C4-2B (cell line): ENCODE data around the gene GPR148.
A peak's percentile ranks its signal among the peaks of the same experiment; 100 is the strongest.

ENCODE experiments used
- ZFX ChIP-seq: fragments of 450-650 bp; IDR thresholded peaks from 2 replicates; pipeline ENCODE4 v1.6.1; 2017
- TF ChIP-seq, protein P1 (sequence below): fragments of 450-650 bp; conservative IDR thresholded peaks from 2 replicates; pipeline ENCODE4 v1.5.1; 2017; ENCODE audit warnings: mild to moderate bottlenecking

DNA sequence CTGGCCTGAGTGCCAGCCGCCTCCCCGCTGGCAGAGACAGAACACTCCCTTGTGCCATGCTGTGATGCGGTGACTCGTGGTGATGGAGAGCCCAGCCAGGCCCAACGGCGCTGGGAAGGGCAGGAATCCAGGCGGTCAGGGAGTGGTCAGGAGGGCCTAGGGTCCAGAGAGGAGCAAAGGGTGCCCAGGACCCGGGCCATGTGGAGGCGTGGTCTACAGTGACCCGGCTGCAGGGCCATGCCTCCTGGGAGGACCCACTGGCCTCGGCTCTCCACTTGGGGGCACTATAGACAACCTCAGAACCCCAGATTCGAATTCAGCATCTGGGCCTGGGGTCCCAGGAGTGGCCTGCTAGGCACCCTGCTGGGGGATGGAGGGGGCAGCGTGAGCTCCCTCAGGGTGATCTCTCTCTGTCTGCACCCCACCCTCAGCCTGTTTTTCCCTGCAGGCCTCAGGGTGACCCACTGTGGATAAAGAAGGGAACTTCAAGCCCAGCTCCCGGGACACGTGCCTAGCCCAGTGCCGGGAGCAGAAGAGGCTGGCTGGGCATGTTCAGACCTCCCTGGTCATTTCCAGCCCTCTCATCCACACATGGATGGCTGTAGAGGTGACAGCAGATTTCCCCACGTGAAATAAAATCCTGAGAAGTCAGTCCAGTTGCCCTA, 39.5 kb downstream of the GPR148 start:
- TF ChIP-seq, protein P1, sequence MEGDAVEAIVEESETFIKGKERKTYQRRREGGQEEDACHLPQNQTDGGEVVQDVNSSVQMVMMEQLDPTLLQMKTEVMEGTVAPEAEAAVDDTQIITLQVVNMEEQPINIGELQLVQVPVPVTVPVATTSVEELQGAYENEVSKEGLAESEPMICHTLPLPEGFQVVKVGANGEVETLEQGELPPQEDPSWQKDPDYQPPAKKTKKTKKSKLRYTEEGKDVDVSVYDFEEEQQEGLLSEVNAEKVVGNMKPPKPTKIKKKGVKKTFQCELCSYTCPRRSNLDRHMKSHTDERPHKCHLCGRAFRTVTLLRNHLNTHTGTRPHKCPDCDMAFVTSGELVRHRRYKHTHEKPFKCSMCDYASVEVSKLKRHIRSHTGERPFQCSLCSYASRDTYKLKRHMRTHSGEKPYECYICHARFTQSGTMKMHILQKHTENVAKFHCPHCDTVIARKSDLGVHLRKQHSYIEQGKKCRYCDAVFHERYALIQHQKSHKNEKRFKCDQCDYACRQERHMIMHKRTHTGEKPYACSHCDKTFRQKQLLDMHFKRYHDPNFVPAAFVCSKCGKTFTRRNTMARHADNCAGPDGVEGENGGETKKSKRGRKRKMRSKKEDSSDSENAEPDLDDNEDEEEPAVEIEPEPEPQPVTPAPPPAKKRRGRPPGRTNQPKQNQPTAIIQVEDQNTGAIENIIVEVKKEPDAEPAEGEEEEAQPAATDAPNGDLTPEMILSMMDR = peak; percentile 34; the same call in 1 of the 2 replicates
- no peak for TF ChIP-seq ZFX
